HK-2 (cell line): ENCODE results near the gene UACA.
"Not testable (repeated sequence)": the region's sequence is repeated elsewhere in the genome, so short reads cannot be mapped to it uniquely, and the experiment has no call there.

ENCODE experiments used
- DNase-seq: peaks from one replicate; pipeline ENCODE4 v3.0.0-alpha.2; 2018; ENCODE audit not compliant: unreplicated experiment

UACA gene

GRCh38 chr15:70757627-70758026 lies 5.7 kb downstream of the UACA start:
- no peak for DNase-seq

DNA sequence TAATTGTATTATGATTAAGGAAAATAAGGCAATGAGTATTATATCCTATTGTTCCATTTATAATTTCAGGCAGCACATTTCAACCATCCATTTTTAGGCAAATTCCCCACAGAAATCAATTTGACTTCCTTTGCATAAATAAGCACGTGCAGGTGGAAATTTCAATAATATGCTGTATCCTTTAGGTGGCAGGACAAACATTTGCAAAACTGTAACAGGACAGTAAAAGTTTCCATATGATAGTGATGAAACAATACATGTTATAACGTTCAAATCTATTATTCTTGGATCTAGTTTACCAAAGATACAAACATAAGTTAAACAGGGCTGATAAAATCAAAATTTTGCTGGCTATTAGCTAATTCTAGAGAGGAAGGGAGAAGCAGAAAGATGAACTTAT lies 8.5 kb downstream of the UACA start:
- DNase-seq: no peak

DNA sequence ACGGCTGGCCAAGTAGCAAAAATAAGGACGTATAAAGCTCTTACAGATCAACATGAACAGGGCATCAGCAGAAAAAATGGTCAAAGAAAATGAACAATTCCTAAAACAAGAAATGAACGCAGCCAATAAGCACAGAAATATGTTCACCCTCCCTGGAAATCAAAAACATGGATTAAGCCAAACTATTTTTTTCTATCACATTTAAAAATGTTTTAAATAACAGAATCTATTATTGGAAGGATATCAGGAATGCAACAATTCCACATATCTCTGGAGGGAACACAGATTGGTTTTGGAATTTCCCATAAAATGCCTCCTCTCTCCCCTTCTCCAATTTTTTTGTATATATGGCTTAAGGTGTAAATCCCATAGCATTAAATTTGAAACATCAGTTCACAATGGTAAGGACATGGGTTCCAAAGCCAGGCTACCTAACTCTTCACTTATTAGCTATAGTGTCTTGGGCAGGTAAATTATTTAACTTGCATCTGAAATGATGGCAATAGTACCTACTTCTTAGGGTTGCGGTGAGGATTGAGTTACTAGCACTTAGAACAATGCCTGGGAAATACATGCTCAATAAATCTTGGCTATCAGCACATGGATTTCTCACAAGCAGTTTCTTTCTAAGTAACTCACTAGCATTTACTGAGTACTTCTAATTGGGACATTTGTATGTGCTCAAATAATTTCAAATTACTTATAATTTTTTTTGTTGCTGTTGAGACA lies 10.1 kb downstream of the UACA start:
- no peak for DNase-seq

DNA sequence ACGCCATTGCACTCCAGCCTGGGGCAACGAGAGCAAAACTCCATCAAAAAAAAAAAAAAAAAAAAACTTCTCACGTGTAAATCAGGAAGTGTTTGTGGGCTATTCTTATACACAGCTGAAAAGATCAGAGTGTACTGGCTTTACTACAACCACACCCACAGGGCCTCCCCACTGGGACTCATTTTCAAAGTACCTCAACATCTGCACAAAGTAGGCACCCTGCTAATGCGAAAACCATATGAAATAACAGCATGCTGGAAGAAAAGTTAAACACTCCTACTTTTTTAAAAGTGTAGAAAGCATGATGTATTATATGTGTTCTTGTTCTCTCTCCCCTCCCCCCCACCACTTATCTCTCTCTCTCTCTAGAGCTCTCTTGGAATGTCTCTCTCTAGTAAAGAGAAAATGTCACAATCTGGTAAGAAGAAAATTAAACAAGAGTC lies 11.1 kb downstream of the UACA start:
- DNase-seq: no peak

- no peak for DNase-seq
These were observed 13.0 kb downstream of the UACA start for GRCh38 chr15:70750203-70750869.

DNA sequence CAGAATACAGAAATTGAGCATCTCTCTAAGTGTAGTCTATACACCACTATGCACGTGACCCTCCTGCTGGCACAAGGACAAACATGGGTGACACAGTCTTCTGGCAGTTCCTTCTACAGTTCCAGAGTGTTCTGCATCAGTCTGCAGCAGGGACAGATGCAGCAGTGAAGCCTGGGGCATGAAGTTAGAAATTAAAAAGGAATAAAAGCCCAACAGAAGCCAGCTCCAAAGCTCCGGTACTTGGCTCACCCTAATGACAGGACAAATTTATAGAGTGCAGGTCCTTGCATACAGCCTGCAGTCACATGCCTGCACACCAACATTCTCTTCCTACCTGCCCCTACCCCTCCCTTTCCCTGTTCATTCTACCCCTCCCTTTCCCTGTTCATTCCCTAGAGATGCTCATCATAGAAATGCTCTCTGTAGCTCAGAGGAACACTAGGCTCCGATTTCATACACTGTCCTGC lies 15.0 kb downstream of the UACA start:
- DNase-seq: no peak

DNA sequence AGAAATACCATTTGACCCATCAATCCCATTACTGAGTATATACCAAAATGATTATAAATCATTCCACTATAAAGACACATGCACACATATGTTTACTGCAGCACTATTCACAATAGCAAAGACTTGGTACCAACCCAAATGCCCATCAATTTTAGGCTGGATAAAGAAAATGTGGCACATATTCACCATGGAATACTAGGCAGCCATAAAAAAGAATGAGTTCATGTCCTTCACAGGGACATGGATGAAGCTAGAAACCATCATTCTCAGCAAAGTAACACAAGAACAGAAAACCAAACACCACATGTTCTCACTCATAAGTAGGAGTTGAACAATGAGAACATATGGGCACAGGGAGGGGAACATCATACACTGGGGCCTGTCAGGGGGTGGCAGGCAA lies 16.8 kb downstream of the UACA start:
- not testable (repeated sequence) for DNase-seq

- no peak for DNase-seq
These were observed 20.4 kb downstream of the UACA start for GRCh38 chr15:70742928-70743327.

GRCh38 chr15:70741677-70742293 lies 21.6 kb downstream of the UACA start:
- no peak for DNase-seq

DNA sequence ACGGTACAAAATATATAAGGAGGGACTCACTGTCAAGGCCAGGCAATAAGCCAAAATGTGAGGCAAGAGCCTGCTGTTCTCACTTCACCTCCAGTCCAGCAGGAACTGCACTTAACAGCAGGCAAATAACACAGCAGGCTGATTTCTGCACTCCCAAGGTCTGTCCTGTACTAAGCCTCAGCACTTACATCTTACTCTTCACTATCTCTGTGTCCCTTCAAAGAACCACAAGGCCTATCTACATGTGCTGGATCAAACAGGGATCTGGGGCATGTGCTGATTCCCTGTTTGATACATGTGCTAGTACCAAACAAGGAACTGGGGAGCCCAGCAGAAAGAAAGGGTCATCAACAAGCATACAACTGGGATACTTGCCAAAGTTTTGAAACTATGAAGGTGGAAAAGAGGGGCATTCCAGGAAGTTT lies 22.2 kb downstream of the UACA start:
- no peak for DNase-seq

DNA sequence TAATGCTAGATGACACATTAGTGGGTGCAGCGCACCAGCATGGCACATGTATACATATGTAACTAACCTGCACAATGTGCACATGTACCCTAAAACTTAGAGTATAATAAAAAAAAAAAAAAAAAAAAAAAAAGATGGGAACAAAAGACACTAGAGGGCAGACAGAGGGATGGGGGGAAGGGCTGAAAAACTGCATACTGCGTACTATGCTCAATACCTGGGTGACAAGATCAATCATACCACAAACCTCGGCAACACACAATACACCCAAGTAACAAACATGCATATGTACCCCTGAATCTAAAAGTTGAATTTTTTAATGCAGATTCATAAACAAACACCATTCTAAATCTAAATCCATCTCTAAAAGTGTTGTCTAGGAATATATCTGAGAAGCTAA lies 28.3 kb downstream of the UACA start:
- not testable (repeated sequence) for DNase-seq

DNA sequence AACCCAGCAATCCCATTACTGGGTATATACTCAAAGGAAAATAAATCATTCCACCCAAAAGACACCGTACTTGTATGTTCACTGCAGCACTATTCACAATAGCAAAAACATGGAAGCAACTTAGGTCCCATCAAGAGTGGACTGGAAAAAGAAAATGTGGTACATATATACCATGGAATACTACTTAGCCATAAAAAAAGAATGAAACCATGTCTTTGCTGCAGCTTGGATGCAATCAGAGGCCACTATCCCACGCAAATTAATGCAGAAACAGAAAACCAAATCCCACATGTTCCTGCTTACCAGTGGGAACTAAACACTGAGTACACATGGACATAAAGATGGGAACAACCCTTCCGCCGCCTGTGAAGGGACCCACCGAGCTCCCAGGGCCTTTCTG lies 34.2 kb downstream of the UACA start:
- no peak for DNase-seq

- DNase-seq: no peak
These were observed 36.6 kb downstream of the UACA start for GRCh38 chr15:70726753-70727152.

DNA sequence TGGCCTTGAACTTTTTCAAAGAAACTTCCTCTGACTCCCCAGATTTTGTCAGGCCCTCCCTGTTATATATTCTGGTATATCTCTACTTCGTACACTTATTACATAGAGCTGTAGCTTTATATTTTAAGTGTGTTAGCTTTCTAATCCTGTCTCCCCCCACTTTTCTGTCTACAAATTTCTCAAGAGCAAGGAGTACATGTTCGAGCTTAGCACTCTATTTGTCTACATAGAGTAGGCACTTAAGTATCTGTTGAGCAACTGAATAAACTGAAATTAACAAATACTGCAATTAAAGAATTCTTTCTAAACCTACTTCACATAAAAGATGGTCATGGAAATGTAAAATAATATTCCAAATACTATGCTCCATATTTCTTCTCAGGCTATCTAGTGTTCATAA lies 39.4 kb downstream of the UACA start:
- no peak for DNase-seq

- DNase-seq: no peak
These were observed 40.3 kb downstream of the UACA start for GRCh38 chr15:70723122-70723422.

GRCh38 chr15:70722266-70723121 lies 40.9 kb downstream of the UACA start:
- no peak for DNase-seq

GRCh38 chr15:70720228-70721016 lies 42.9 kb downstream of the UACA start:
- DNase-seq: no peak

DNA sequence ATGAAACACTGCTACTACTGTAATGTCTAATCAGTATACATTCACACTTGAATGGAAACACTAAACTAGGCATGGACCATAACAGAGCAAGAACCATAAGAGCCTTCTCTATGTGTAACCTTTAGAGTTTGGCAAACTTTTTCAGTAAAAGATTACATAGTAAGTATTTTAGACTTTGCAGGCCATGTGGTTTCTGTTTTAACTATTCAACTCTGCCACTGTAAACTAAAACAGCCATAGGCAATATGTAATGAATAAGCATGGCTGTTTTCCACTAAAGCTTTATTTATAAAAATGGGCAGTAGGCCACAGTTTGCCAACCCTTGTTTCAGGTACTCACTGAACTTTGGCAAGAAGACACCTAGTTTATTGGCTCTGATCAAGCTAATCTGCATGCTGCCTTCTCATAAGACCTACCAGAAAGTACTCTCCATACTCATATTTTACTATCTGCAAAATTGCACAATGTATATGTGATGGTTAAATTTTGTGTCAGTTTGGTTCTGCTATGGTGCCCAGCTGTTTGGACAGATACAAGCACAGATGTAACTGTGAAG lies 46.0 kb downstream of the UACA start:
- DNase-seq: no peak

- DNase-seq: peak; percentile 22
These were observed 47.4 kb downstream of the UACA start for GRCh38 chr15:70715840-70716485.

GRCh38 chr15:70714565-70714964 lies 48.8 kb downstream of the UACA start:
- DNase-seq: no peak

- DNase-seq: no peak
These were observed 49.3 kb downstream of the UACA start for GRCh38 chr15:70714015-70714414.
